IMR-90 (cell line): Measurements from ENCODE around the gene ABL1. TPM values are rescaled to one million over a fixed set of nuclear protein-coding genes. Genes with fewer than 3 reads are reported as not detected.

ENCODE experiments used
- ATAC-seq: fragments of 200-7000 bp; cut with Tn5 transposase; 2 replicates; pipeline ENCODE4 v1.9.1; 2020; ENCODE audit warnings: low read depth, mild to moderate bottlenecking, moderate library complexity
- BruUV-seq: library from RNA; stranded (reverse); fragments of 400-500 nt; replicated peaks from 2 replicates; lab custom pipeline; 2021; lab: Mats Ljungman, UMichigan
- CTCF ChIA-PET: fragments of 300-600 bp; formaldehyde crosslinking; extraction: SDS; loops from one replicate; lab custom pipeline; 2021; ENCODE audit warnings: antibody characterized with exemption; lab: Yijun Ruan, JAX
- POLR2A ChIA-PET: fragments of 300-600 bp; sonication (Branson Sonifier 250); formaldehyde crosslinking; loops from one replicate; lab custom pipeline; 2022; ENCODE audit warnings: antibody characterized with exemption; ENCODE audit not compliant: unreplicated experiment; lab: Charles Lee
- DNase-seq: peaks from one replicate; pipeline ENCODE4 v3.0.0; 2013
- H2AFZ ChIP-seq: replicated peaks from 2 replicates; pipeline ENCODE3; 2013; ENCODE audit warnings: low read length, mild to moderate bottlenecking; ENCODE audit not compliant: poor library complexity
- H2AK5ac ChIP-seq: 2 replicates; pipeline ENCODE4 v1.6.1; 2013; ENCODE audit warnings: low read depth, low read length, inconsistent platforms
- H2AK9ac ChIP-seq: replicated peaks from 2 replicates; pipeline ENCODE3; 2013; ENCODE audit warnings: mild to moderate bottlenecking, low read depth, low read length, moderate library complexity; ENCODE audit not compliant: poor library complexity
- H2BK120ac ChIP-seq: 2 replicates; pipeline ENCODE4 v1.6.1; 2013; ENCODE audit warnings: low read depth, low read length, inconsistent platforms
- H2BK15ac ChIP-seq: 3 replicates; pipeline ENCODE4 v1.6.1; 2013; ENCODE audit warnings: low read depth, low read length, inconsistent platforms
- H2BK20ac ChIP-seq: 2 replicates; pipeline ENCODE4 v1.6.1; 2013; ENCODE audit warnings: low read depth, mild to moderate bottlenecking, inconsistent platforms, low read length, moderate library complexity
- H2BK5ac ChIP-seq: 2 replicates; pipeline ENCODE4 v1.6.1; 2013; ENCODE audit warnings: mild to moderate bottlenecking, low read depth, low read length, inconsistent platforms; ENCODE audit not compliant: poor library complexity, severe bottlenecking
- H3K14ac ChIP-seq: replicated peaks from 2 replicates; pipeline ENCODE4 v1.6.1; 2013; ENCODE audit warnings: low read depth, low read length, inconsistent platforms
- H3K18ac ChIP-seq: 2 replicates; pipeline ENCODE4 v1.6.1; 2013; ENCODE audit warnings: low read depth, low read length, control low read depth
- H3K23ac ChIP-seq: 2 replicates; pipeline ENCODE4 v1.6.1; 2013; ENCODE audit warnings: low read depth, low read length, inconsistent platforms
- H3K27ac ChIP-seq: 2 replicates; pipeline ENCODE4 v1.5.1; 2013; ENCODE audit warnings: mild to moderate bottlenecking, control low read depth, low read length; ENCODE audit not compliant: insufficient read depth
- H3K27me3 ChIP-seq: 2 replicates; pipeline ENCODE4 v1.6.1; 2013; ENCODE audit warnings: low read length; ENCODE audit not compliant: control insufficient read depth, insufficient read depth
- H3K36me3 ChIP-seq: 2 replicates; pipeline ENCODE4 v1.6.1; 2013; ENCODE audit warnings: low read length, mixed read lengths; ENCODE audit not compliant: control insufficient read depth, insufficient read depth
- H3K4ac ChIP-seq: 2 replicates; pipeline ENCODE4 v1.6.1; 2013; ENCODE audit warnings: low read depth, low read length, inconsistent platforms
- H3K4me1 ChIP-seq: 2 replicates; pipeline ENCODE4 v1.6.1; 2013; ENCODE audit warnings: low read length, mixed read lengths; ENCODE audit not compliant: control insufficient read depth, insufficient read depth
- H3K4me2 ChIP-seq: 2 replicates; pipeline ENCODE4 v1.6.1; 2013; ENCODE audit warnings: low read depth, mild to moderate bottlenecking, control low read depth, low read length, moderate library complexity
- H3K4me3 ChIP-seq: 2 replicates; pipeline ENCODE4 v1.5.1; 2013; ENCODE audit warnings: low read depth, mild to moderate bottlenecking, control low read depth, low read length, moderate library complexity; ENCODE audit not compliant: insufficient read depth
- H3K56ac ChIP-seq: 2 replicates; pipeline ENCODE4 v1.6.1; 2013; ENCODE audit warnings: low read length, inconsistent platforms; ENCODE audit not compliant: insufficient read depth; ENCODE audit errors: extremely low read depth
- H3K79me1 ChIP-seq, 2 experiments: 2 replicates each; pipeline ENCODE4 v1.6.1; 2013; ENCODE audit warnings: low read length in 2 of 2, inconsistent platforms in 1 of 2, low read depth in 1 of 2
- H3K9ac ChIP-seq: 2 replicates; pipeline ENCODE4 v1.6.1; 2013; ENCODE audit warnings: low read depth, low read length, control low read depth
- H3K9me1 ChIP-seq: 2 replicates; pipeline ENCODE4 v1.6.1; 2013; ENCODE audit warnings: low read length, inconsistent platforms; ENCODE audit not compliant: insufficient read depth
- H3K9me3 ChIP-seq: 2 replicates; pipeline ENCODE4 v1.6.1; 2013; ENCODE audit warnings: low read length; ENCODE audit not compliant: control insufficient read depth, insufficient read depth
- H4K20me1 ChIP-seq: 2 replicates; pipeline ENCODE4 v1.6.1; 2013; ENCODE audit warnings: low read length, inconsistent platforms; ENCODE audit not compliant: insufficient read depth
- H4K5ac ChIP-seq: 2 replicates; pipeline ENCODE4 v1.6.1; 2013; ENCODE audit warnings: mild to moderate bottlenecking, low read depth, low read length, control low read depth
- H4K8ac ChIP-seq, 2 experiments: 2 replicates each; pipeline ENCODE4 v1.6.1; 2013; ENCODE audit warnings: low read depth in 2 of 2, low read length in 2 of 2, control low read depth in 1 of 2, inconsistent platforms in 1 of 2
- H4K91ac ChIP-seq: 2 replicates; pipeline ENCODE4 v1.6.1; 2013; ENCODE audit warnings: low read depth, low read length, inconsistent platforms; ENCODE audit not compliant: insufficient read depth
- BHLHE40 ChIP-seq: fragments of 150-350 bp; IDR thresholded peaks from 2 replicates; pipeline ENCODE4 v1.6.1; 2016; ENCODE audit warnings: mild to moderate bottlenecking, low read depth, low read length
- CEBPB ChIP-seq: IDR thresholded peaks from 2 replicates; pipeline ENCODE4 v1.6.1; 2012; ENCODE audit warnings: low read depth, low read length, improper control_type of control experiment
- CHD1 ChIP-seq: IDR thresholded peaks from 2 replicates; pipeline ENCODE4 v1.6.1; 2012; ENCODE audit warnings: low read depth, low read length, improper control_type of control experiment
- FOS ChIP-seq: fragments of 150-350 bp; IDR thresholded peaks from 2 replicates; pipeline ENCODE4 v1.6.1; 2016; ENCODE audit warnings: low read depth, low read length
- MAFK ChIP-seq: IDR thresholded peaks from 2 replicates; pipeline ENCODE4 v1.6.1; 2012; ENCODE audit warnings: low read depth, low read length, improper control_type of control experiment
- MAZ ChIP-seq: IDR thresholded peaks from 2 replicates; pipeline ENCODE4 v1.6.1; 2012; ENCODE audit warnings: low read depth, mild to moderate bottlenecking, low read length, improper control_type of control experiment, moderate library complexity, borderline replicate concordance
- MXI1 ChIP-seq: IDR thresholded peaks from 2 replicates; pipeline ENCODE4 v1.6.1; 2012; ENCODE audit warnings: low read depth, mild to moderate bottlenecking, low read length, moderate library complexity, borderline replicate concordance
- NFE2L2 ChIP-seq: fragments of 150-350 bp; IDR thresholded peaks from 2 replicates; pipeline ENCODE4 v1.6.1; 2016; ENCODE audit warnings: low read depth, mild to moderate bottlenecking, low read length
- POLR2A ChIP-seq: IDR thresholded peaks from 2 replicates; pipeline ENCODE4 v1.6.1; 2012; ENCODE audit warnings: mild to moderate bottlenecking, low read depth, low read length
- RAD21 ChIP-seq: IDR thresholded peaks from 2 replicates; pipeline ENCODE4 v1.6.1; 2012; ENCODE audit warnings: low read length, improper control_type of control experiment
- RCOR1 ChIP-seq: IDR thresholded peaks from 2 replicates; pipeline ENCODE4 v1.6.1; 2012; ENCODE audit warnings: mild to moderate bottlenecking, low read length, improper control_type of control experiment; ENCODE audit not compliant: insufficient replicate concordance
- RFX5 ChIP-seq: IDR thresholded peaks from 2 replicates; pipeline ENCODE4 v1.8.0; 2012; ENCODE audit warnings: low read depth, mild to moderate bottlenecking, low read length, moderate library complexity
- SMC3 ChIP-seq: fragments of 150-350 bp; IDR thresholded peaks from 2 replicates; pipeline ENCODE4 v1.6.1; 2016; ENCODE audit warnings: low read depth, mild to moderate bottlenecking, antibody characterized with exemption, low read length, moderate library complexity
- WGBS, 2 experiments: methylation state at CpG; one replicate each; pipeline versions ENCODE4 v1.1.5 to v1.1.7; 2013; ENCODE audit warnings: missing lambda C conversion rate in 2 of 2; ENCODE audit not compliant: insufficient read length in 1 of 2; ENCODE audit errors: extremely low coverage in 2 of 2; 5-methylcytosine and 5-hydroxymethylcytosine counted together
- dilution Hi-C: fragments of 300-500 bp; cut with HindIII; formaldehyde crosslinking; loops from one replicate; pipeline ENCODE4 v1.14.3; 2018; ENCODE audit warnings: low sequenced_read_pairs; ENCODE audit not compliant: unreplicated experiment
- in situ Hi-C: fragments of 300-500 bp; cut with MboI; formaldehyde crosslinking; loops from 3 replicates; pipeline ENCODE4 v1.14.3; 2019; ENCODE audit warnings: low sequenced_read_pairs, inconsistent platforms, mixed read lengths
- intact Hi-C: fragments of 100-400 bp; cut with micrococcal nuclease; formaldehyde crosslinking; loops from 2 replicates; pipeline ENCODE4 v1.10.0; 2022
- polyA plus RNA-seq, 3 experiments: library from polyadenylated mRNA; depleted of rRNA; stranded (reverse); fragments of >200 nt; gene quantifications; 2 replicates each; pipeline ENCODE4 v1.2.3, GENCODE V29; 2012; ENCODE audit warnings: low replicate concordance in 1 of 3
- total RNA-seq: library from RNA; depleted of rRNA; stranded (reverse); fragments of >200 nt; gene quantifications from 2 replicates; pipeline ENCODE4 v1.2.3, GENCODE V29; 2012
- TF ChIP-seq, protein P1 (sequence below): fragments of 150-350 bp; IDR thresholded peaks from 2 replicates; pipeline ENCODE4 v1.6.1; 2017; ENCODE audit warnings: mild to moderate bottlenecking, antibody characterized with exemption, low read length, low read depth
- TF ChIP-seq, protein P2 (sequence below): conservative IDR thresholded peaks from 2 replicates; pipeline ENCODE4 v1.5.1; 2012; ENCODE audit warnings: mild to moderate bottlenecking, low read depth, low read length, improper control_type of control experiment

ABL1 gene
- total and polyA plus RNA-seq, 2 of the 4 experiments (the other 2 are of a cell fraction), result 33.7 to 49.1 TPM

DNA sequence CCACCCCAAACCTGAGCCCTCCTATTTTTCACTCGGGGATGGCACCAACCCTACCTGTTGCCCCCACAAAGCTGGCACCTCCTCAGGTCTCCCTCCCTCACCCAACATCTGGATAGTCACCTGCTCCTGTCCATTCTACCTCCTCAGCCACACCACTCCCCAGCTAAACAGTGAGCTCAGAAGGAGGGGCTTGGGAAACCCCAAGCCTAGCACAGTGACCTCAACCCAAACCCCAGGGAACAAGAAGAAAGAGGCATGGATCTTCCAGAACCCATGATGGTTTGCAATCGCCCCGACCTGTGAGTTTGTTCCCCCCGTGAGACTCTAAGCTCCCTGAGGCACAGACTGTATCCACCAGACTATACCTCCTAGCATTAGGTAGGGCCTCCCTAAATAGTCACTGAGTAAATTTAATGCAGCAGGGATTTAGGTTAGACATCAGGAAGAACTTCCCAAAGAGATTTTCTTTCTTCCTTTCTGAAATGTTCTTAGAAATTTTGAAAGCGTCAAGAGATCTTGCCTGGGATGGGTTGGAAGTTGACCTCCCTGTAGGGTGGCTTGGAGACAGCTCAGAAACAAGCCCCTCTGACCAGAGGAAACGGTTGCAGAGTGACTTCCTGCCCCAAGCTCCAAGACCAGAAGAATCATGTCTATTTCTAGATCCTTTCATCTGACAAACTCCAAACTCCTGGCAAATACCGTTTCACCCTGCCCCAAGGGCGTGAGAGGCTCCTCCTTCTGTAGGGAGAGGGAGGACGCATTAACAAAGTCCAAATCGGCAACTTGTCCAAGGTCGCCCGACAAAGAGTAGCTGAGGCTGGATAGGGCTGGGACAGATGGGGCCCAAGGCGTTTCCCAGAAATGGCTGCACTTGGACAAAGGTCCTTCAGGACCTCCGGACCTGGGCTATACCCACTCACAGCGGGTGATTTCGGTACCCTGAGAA, 99.9 kb downstream of the ABL1 start:
- Histone ChIP-seq H3K14ac (0 out of 2 replicates have a peak overlapping the region, but pooled peaks have one; percentile 7), H3K27ac (no peak overlapping the region), H3K9me3 (no peaks in the 10 kb centered on the region), H3K9me1 (peaks cover 7% of the 10 kb centered on the region; the same call in 1 of the 2 replicates), H3K79me1 (0 out of 4 replicates have a peak, but pooled peaks cover 0 to 3% of the 10 kb centered on the region in 2 experiments), H4K5ac (no peak overlapping the region), H3K18ac (no peak overlapping the region), H3K4ac (peak overlapping the region; percentile 31), H3K23ac (no peak overlapping the region; the same call in 1 of the 2 replicates), H2AK9ac (peak overlapping the region; percentile 92), H3K56ac (no peak overlapping the region), H3K27me3 (peaks cover 6% of the 10 kb centered on the region; the same call in 1 of the 2 replicates), H3K9ac (no peak overlapping the region), H2AK5ac (peak overlapping the region; percentile 82), H3K4me3 (no peak overlapping the region), H2AFZ (peak overlapping the region; percentile 4), H2BK5ac (no peak overlapping the region), H2BK20ac (peak overlapping the region; percentile 46), H3K36me3 (no peaks in the 10 kb centered on the region), H4K91ac (peak overlapping the region; percentile 46; the same call in 1 of the 2 replicates), H2BK15ac (no peak overlapping the region; the same call in 1 of the 3 replicates), H3K4me2 (no peak overlapping the region), H4K20me1 (peaks cover 4% of the 10 kb centered on the region; the same call in 1 of the 2 replicates), H3K4me1 (peaks cover 35% of the 10 kb centered on the region), H4K8ac (peak overlapping the region in 1 of 2 experiments; percentile 58; a peak in 1 of 4 replicates), H2BK120ac (peak overlapping the region; percentile 46)
- POLR2A ChIA-PET, result no interaction called here
- intact Hi-C loops (loop anchor here (5.0 kb wide), 3 partner anchors 43 to 233 kb away; no protein-coding TSS in a partner anchor), in situ Hi-C loops (no loop called here), dilution Hi-C loops (no loop called here)
- WGBS, 2 experiments, result 80% methylated on average over 7 of the region's 16 CpGs; no CpG with 5 or more reads in 1 of the 2 experiments
- ATAC-seq (no peak), DNase-seq (no peak)
- CTCF ChIA-PET, result interaction anchor here (0.6 to 1.4 kb wide), 2 partner anchors 63 to 102 kb away, joined by 3 to 4 read pairs; no protein-coding TSS in a partner anchor
- BruUV-seq, result no TSS peak
- TF ChIP-seq RCOR1 (no peak), MAFK (no peak), CEBPB (no peak), NFE2L2 (no peak), RAD21 (no peak), MAZ (no peak), FOS (no peak), BHLHE40 (no peak), CHD1 (no peak), POLR2A (no peak), MXI1 (no peak), SMC3 (no peak), RFX5 (no peak)
- TF ChIP-seq, protein P1, sequence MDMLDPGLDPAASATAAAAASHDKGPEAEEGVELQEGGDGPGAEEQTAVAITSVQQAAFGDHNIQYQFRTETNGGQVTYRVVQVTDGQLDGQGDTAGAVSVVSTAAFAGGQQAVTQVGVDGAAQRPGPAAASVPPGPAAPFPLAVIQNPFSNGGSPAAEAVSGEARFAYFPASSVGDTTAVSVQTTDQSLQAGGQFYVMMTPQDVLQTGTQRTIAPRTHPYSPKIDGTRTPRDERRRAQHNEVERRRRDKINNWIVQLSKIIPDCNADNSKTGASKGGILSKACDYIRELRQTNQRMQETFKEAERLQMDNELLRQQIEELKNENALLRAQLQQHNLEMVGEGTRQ, result no peak
- TF ChIP-seq, protein P2, sequence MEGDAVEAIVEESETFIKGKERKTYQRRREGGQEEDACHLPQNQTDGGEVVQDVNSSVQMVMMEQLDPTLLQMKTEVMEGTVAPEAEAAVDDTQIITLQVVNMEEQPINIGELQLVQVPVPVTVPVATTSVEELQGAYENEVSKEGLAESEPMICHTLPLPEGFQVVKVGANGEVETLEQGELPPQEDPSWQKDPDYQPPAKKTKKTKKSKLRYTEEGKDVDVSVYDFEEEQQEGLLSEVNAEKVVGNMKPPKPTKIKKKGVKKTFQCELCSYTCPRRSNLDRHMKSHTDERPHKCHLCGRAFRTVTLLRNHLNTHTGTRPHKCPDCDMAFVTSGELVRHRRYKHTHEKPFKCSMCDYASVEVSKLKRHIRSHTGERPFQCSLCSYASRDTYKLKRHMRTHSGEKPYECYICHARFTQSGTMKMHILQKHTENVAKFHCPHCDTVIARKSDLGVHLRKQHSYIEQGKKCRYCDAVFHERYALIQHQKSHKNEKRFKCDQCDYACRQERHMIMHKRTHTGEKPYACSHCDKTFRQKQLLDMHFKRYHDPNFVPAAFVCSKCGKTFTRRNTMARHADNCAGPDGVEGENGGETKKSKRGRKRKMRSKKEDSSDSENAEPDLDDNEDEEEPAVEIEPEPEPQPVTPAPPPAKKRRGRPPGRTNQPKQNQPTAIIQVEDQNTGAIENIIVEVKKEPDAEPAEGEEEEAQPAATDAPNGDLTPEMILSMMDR, result no peak
